GM12878 (cell line): ENCODE measurements around the gene MMP20. TPM values are rescaled to one million over a fixed set of nuclear protein-coding genes. Genes with fewer than 3 reads are reported as not detected.

ENCODE experiments used
- ATF7 ChIP-seq: fragments of 450-650 bp; IDR thresholded peaks from 2 replicates; pipeline ENCODE4 v1.6.1; 2016; ENCODE audit warnings: low read depth, mild to moderate bottlenecking
- BCL3 ChIP-seq: IDR thresholded peaks from 2 replicates; pipeline ENCODE4 v1.6.1; 2011; ENCODE audit warnings: borderline replicate concordance, low read depth, mild to moderate bottlenecking, moderate library complexity, low read length; ENCODE audit not compliant: insufficient read depth, poor library complexity, severe bottlenecking
- BCLAF1 ChIP-seq: fragments of 450-650 bp; IDR thresholded peaks from 2 replicates; pipeline ENCODE4 v1.6.1; 2017; ENCODE audit warnings: antibody characterized with exemption, mild to moderate bottlenecking, moderate library complexity
- CBX5 ChIP-seq: sonication (generic); IDR thresholded peaks from 2 replicates; pipeline ENCODE4 v1.6.1; 2016; ENCODE audit warnings: low read depth, moderate library complexity, mild to moderate bottlenecking, inconsistent platforms
- CREB1 ChIP-seq: IDR thresholded peaks from 2 replicates; pipeline ENCODE4 v1.6.1; 2012; ENCODE audit warnings: low read depth, mild to moderate bottlenecking, inconsistent platforms
- CREM ChIP-seq: IDR thresholded peaks from 2 replicates; pipeline ENCODE4 v1.6.1; 2014; ENCODE audit warnings: antibody characterized with exemption, low read depth
- RCOR1 ChIP-seq: conservative IDR thresholded peaks from 2 replicates; pipeline ENCODE4 v1.6.1; 2012; ENCODE audit warnings: low read depth, low read length, improper control_type of control experiment
- USF2 ChIP-seq: IDR thresholded peaks from 2 replicates; pipeline ENCODE4 v1.6.1; 2011; ENCODE audit warnings: low read depth, low read length, improper control_type of control experiment, borderline replicate concordance
- ZNF384 ChIP-seq: IDR thresholded peaks from 2 replicates; pipeline ENCODE4 v1.6.1; 2012; ENCODE audit warnings: low read depth, mild to moderate bottlenecking, low read length, improper control_type of control experiment, borderline replicate concordance
- polyA plus RNA-seq, 11 experiments: library from polyadenylated mRNA; depleted of rRNA in 4 of 11; unstranded in 6 of 11; stranded (reverse) in 5 of 11; fragments of >200 nt; fragmentation: Nextera tagmentation in 4 of 11; fragmentation: Illumina TruSeq in 1 of 11; extraction: Ambion mirVana in 4 of 11; extraction: Trizol in 1 of 11; gene quantifications; 1 replicate in 1 of 11; 2 replicates in 10 of 11; pipeline versions ENCODE4 v1.2.1 to v1.2.3, GENCODE V29; 2011 to 2016; ENCODE audit warnings: inconsistent platforms in 2 of 11, missing spikeins in 2 of 11, low read depth in 1 of 11
- total RNA-seq, 4 experiments: library from RNA; depleted of rRNA in 3 of 4; stranded (reverse); fragments of >200 nt in 3 of 4; fragmentation: Illumina TruSeq in 1 of 4; extraction: Trizol in 1 of 4; gene quantifications; 2 replicates each; pipeline versions ENCODE4 v1.2.1 to v1.2.3, GENCODE V29; 2013 to 2021

MMP20 gene
- total and polyA plus RNA-seq, 10 of the 15 experiments (the other 5 are each of a cell fraction or from before 2014, with no cell fraction given), result 0.10 to 0.57 (median 0.19) TPM; not detected in 2

- TF ChIP-seq ZNF384 (peak; percentile 89), CBX5 (no peak), RCOR1 (0 out of 2 replicates have a peak, but pooled peaks have one; percentile 6), ATF7 (peak; percentile 12; the same call in 1 of the 2 replicates), BCLAF1 (no peak), CREB1 (peak; percentile 86), BCL3 (peak; percentile 70), USF2 (peak; percentile 17; the same call in 1 of the 2 replicates), CREM (peak; percentile 30; the same call in 1 of the 2 replicates)
These were observed 78.7 kb downstream of the MMP20 start (continued) for GRCh38 chr11:102546427-102546826.
